Tibial nerve (tissue), 3 donors: ENCODE data around the gene CSPG4.

Experiments
- POLR2A ChIP-seq, 2 donors: fragments of 450-650 bp; IDR thresholded peaks; one replicate each; pipeline ENCODE4 v1.6.1; 2017; ENCODE audit warnings: antibody characterized with exemption in 2 of 2, mild to moderate bottlenecking in 2 of 2, moderate library complexity in 2 of 2
- TF ChIP-seq, protein P1 (sequence below), 5 experiments: fragments of 200-600 bp in 3 of 5; fragments of 450-650 bp in 2 of 5; sonication (generic) in 3 of 5; IDR thresholded peaks; one replicate each; pipeline ENCODE4 v1.5.1; 2016 to 2019; ENCODE audit warnings: antibody characterized with exemption in 5 of 5, mild to moderate bottlenecking in 3 of 5, moderate library complexity in 2 of 5

DNA sequence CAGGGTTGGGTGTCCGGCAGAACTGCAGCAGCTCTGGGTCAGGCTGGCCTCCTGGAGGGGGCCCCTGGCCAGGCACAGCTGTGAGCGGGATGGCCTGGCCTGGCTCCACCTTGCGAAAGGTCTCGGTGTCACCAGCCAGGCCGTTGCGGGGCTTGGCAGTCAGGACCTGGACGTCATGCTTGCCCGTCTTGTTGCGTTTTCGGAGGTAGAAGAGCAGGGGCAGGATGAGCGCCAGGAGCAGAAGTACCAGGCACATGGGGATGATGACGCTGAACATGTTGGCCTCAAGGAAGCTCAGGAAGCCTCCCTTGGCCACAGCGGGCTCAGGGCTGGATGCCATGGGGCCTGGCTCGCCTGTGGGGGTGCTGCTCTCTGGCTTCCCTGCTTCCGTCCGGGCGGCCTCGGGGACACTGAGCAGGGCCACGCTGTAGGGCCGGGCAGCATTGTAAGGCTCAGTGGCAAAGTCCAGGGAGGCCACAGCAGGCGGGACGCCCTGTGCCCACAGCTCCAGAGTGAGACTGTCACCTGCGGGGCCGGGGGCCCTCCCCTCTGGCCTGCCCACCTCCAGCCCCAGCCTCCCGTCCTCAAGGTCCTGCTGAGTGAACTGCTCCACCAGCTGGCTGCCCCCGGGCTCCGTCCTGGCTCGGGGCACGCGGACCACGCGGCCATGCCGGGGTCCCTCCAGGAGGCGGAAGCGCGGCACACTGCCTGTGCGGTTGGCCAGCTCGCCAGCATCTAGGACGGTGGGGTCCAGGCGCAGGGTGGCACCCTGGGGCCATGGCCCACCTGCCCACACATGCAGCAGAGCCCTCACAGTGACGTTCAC lies 36.9 kb downstream of the CSPG4 start:
- TF ChIP-seq POLR2A (IDR thresholded peaks at IDR 0.05), result no peak
- TF ChIP-seq, protein P1, sequence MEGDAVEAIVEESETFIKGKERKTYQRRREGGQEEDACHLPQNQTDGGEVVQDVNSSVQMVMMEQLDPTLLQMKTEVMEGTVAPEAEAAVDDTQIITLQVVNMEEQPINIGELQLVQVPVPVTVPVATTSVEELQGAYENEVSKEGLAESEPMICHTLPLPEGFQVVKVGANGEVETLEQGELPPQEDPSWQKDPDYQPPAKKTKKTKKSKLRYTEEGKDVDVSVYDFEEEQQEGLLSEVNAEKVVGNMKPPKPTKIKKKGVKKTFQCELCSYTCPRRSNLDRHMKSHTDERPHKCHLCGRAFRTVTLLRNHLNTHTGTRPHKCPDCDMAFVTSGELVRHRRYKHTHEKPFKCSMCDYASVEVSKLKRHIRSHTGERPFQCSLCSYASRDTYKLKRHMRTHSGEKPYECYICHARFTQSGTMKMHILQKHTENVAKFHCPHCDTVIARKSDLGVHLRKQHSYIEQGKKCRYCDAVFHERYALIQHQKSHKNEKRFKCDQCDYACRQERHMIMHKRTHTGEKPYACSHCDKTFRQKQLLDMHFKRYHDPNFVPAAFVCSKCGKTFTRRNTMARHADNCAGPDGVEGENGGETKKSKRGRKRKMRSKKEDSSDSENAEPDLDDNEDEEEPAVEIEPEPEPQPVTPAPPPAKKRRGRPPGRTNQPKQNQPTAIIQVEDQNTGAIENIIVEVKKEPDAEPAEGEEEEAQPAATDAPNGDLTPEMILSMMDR (IDR thresholded peaks at IDR 0.05), result no peak
